Esophagus (tissue), 2 donors: Measurements from ENCODE around the gene STUM. TPM values are rescaled to one million over a fixed set of nuclear protein-coding genes. Genes with fewer than 3 reads are reported as not detected.

Experiments
- H3K27ac ChIP-seq, 2 donors: one replicate each; pipeline ENCODE4 v1.5.1; 2013; ENCODE audit warnings: low read depth in 2 of 2, mild to moderate bottlenecking in 2 of 2, inconsistent platforms in 1 of 2, low read length in 1 of 2, moderate library complexity in 1 of 2
- H3K27me3 ChIP-seq, 2 donors: one replicate each; pipeline ENCODE4 v1.6.1; 2013; ENCODE audit warnings: low read length in 2 of 2, control low read depth in 1 of 2, mild to moderate bottlenecking in 1 of 2; ENCODE audit not compliant: insufficient read depth in 2 of 2, control insufficient read depth in 1 of 2
- H3K36me3 ChIP-seq, 2 donors: one replicate each; pipeline ENCODE4 v1.6.1; 2013; ENCODE audit warnings: low read length in 1 of 2; ENCODE audit not compliant: control insufficient read depth in 2 of 2, insufficient read depth in 2 of 2
- H3K4me1 ChIP-seq, 2 donors: one replicate each; pipeline ENCODE4 v1.6.1; 2013; ENCODE audit warnings: low read length in 1 of 2; ENCODE audit not compliant: control insufficient read depth in 2 of 2, insufficient read depth in 2 of 2
- H3K4me3 ChIP-seq, 2 donors: one replicate each; pipeline ENCODE4 v1.5.1; 2013; ENCODE audit warnings: low read length in 2 of 2, mild to moderate bottlenecking in 2 of 2, low read depth in 1 of 2, moderate library complexity in 1 of 2
- H3K9me3 ChIP-seq, 2 donors: one replicate each; pipeline ENCODE4 v1.6.1; 2013; ENCODE audit warnings: mild to moderate bottlenecking in 2 of 2, low read depth in 1 of 2, low read length in 1 of 2, moderate library complexity in 1 of 2; ENCODE audit not compliant: control insufficient read depth in 2 of 2, insufficient read depth in 1 of 2
- WGBS, 2 donors: extraction: QIAGEN DNeasy Blood & Tissue Kit; methylation state at CpG; one replicate each; pipeline ENCODE4 v1.1.7; 2013; 5-methylcytosine and 5-hydroxymethylcytosine counted together
- polyA plus RNA-seq, 2 donors: library from polyadenylated mRNA; stranded (reverse); fragments of 200-250 nt; gene quantifications; one replicate each; pipeline ENCODE4 v1.2.3, GENCODE V29; 2013
- donor health status: healthy with polysubstance abuse.
- donor health status: Bipolar disorder and iron deficiency.

STUM gene
- polyA plus RNA-seq, 2 donors, result 0.61 to 2.1 TPM

GRCh38 chr1:226568077-226568831, 19.7 kb downstream of the STUM start:
- Histone ChIP-seq H3K4me3 (no peak overlapping the region), H3K4me1 (no peaks in the 10 kb centered on the region), H3K9me3 (no peaks in the 10 kb centered on the region), H3K27ac (peak overlapping the region; percentile 52 to 58), H3K36me3 (no peaks in the 10 kb centered on the region), H3K27me3 (no peaks in the 10 kb centered on the region)
- WGBS, 2 donors, result 51 to 64% methylated on average over 13 of the region's 13 CpGs

- Histone ChIP-seq H3K9me3 (no peaks in the 10 kb centered on the region), H3K36me3 (no peaks in the 10 kb centered on the region), H3K27ac (peak overlapping the region; percentile 51 to 52), H3K4me1 (no peaks in the 10 kb centered on the region), H3K4me3 (no peak overlapping the region), H3K27me3 (no peaks in the 10 kb centered on the region)
- WGBS, 2 donors, result 79 to 81% methylated on average over 6 of the region's 6 CpGs
These were observed 20.6 kb downstream of the STUM start for GRCh38 chr1:226568975-226569741.

GRCh38 chr1:226569879-226570547, 21.4 kb downstream of the STUM start:
- H3K27ac ChIP-seq, result peak overlapping the region in 1 of 2 donors; percentile 17
- H3K4me1 ChIP-seq, result no peaks in the 10 kb centered on the region
- no peak overlapping the region for H3K4me3 ChIP-seq
- H3K27me3 ChIP-seq, result no peaks in the 10 kb centered on the region
- no peaks in the 10 kb centered on the region for H3K36me3 ChIP-seq
- H3K9me3 ChIP-seq, result no peaks in the 10 kb centered on the region
- 55 to 60% methylated on average over 4 of the region's 4 CpGs for WGBS, 2 donors

- Histone ChIP-seq H3K27ac (no peak overlapping the region), H3K4me3 (no peak overlapping the region), H3K36me3 (no peaks in the 10 kb centered on the region), H3K4me1 (no peaks in the 10 kb centered on the region), H3K9me3 (no peaks in the 10 kb centered on the region), H3K27me3 (no peaks in the 10 kb centered on the region)
- WGBS, 2 donors, result 77 to 82% methylated on average over 6 of the region's 6 CpGs
These were observed 23.3 kb downstream of the STUM start for GRCh38 chr1:226571893-226572292.

GRCh38 chr1:226572325-226572726, 23.8 kb downstream of the STUM start:
- Histone ChIP-seq H3K9me3 (no peaks in the 10 kb centered on the region), H3K27ac (no peak overlapping the region), H3K4me1 (no peaks in the 10 kb centered on the region), H3K4me3 (no peak overlapping the region), H3K27me3 (no peaks in the 10 kb centered on the region), H3K36me3 (no peaks in the 10 kb centered on the region)
- WGBS, 2 donors, result 82 to 85% methylated on average over 8 of the region's 8 CpGs

GRCh38 chr1:226574044-226574443, 25.5 kb downstream of the STUM start:
- no peaks in the 10 kb centered on the region for H3K36me3 ChIP-seq
- 63 to 80% methylated on average over 2 of the region's 2 CpGs for WGBS, 2 donors
- H3K4me1 ChIP-seq, result no peaks in the 10 kb centered on the region
- no peak overlapping the region for H3K27ac ChIP-seq
- no peaks in the 10 kb centered on the region for H3K27me3 ChIP-seq
- H3K9me3 ChIP-seq, result no peaks in the 10 kb centered on the region
- no peak overlapping the region for H3K4me3 ChIP-seq

- Histone ChIP-seq H3K9me3 (no peaks in the 10 kb centered on the region), H3K27me3 (no peaks in the 10 kb centered on the region), H3K4me3 (no peak overlapping the region), H3K4me1 (no peaks in the 10 kb centered on the region), H3K27ac (peak overlapping the region; percentile 9 to 34), H3K36me3 (no peaks in the 10 kb centered on the region)
- WGBS, 2 donors, result 89 to 90% methylated on average over 21 of the region's 21 CpGs
These were observed 26.2 kb downstream of the STUM start for GRCh38 chr1:226574591-226575435.

- no peaks in the 10 kb centered on the region for H3K9me3 ChIP-seq
- 90 to 95% methylated on average over 4 of the region's 4 CpGs for WGBS, 2 donors
- H3K36me3 ChIP-seq, result no peaks in the 10 kb centered on the region
- no peaks in the 10 kb centered on the region for H3K27me3 ChIP-seq
- H3K4me3 ChIP-seq, result no peak overlapping the region
- H3K27ac ChIP-seq, result peak overlapping the region; percentile 9 to 34
- H3K4me1 ChIP-seq, result no peaks in the 10 kb centered on the region
These were observed 26.8 kb downstream of the STUM start for GRCh38 chr1:226575436-226575720.

- no peaks in the 10 kb centered on the region for H3K27me3 ChIP-seq
- H3K27ac ChIP-seq, result peak overlapping the region in 1 of 2 donors; percentile 15
- no peaks in the 10 kb centered on the region for H3K36me3 ChIP-seq
- no peaks in the 10 kb centered on the region for H3K4me1 ChIP-seq
- no peaks in the 10 kb centered on the region for H3K9me3 ChIP-seq
- WGBS, 2 donors, result 65 to 68% methylated on average over 9 of the region's 9 CpGs
- H3K4me3 ChIP-seq, result no peak overlapping the region
These were observed 27.3 kb downstream of the STUM start for GRCh38 chr1:226575739-226576378.
